ENCODE measurements around the gene KIF26B. TPM values are rescaled to one million over a fixed set of nuclear protein-coding genes. Genes with fewer than 3 reads are reported as not detected.

Gene KIF26B
- polyA plus RNA-seq, 1 donor (not counting 4 experiments of a cell fraction or from before 2014, with no cell fraction given), result 0.58 TPM

DNA sequence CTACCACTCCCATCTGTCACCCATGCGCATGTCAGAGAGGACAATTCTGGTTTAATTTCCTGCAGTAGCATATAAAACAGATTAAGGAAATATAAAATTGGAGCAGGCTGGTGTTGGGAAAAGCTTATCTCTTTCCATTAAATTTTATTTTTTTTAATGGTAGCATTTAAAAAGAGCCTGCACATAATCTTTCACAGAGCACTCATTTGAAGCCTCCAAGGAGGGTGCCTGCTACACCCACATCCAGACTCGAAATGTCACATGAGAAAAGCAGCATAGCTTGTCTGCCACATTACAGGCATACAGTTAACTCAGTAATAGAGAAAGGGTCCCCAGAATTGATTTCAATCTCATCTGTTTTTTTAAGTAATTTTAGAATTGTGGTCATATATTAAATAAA, 599.0 kb downstream of the KIF26B start:
- H3K9me1 ChIP-seq (ENCODE audit: control insufficient read depth, extremely low read depth, insufficient read depth, low read length), result no peaks in the 10 kb centered on the region
- no peaks in the 10 kb centered on the region for H3K79me2 ChIP-seq (ENCODE audit: control insufficient read depth, insufficient read depth, low read length)
- no peaks in the 10 kb centered on the region for H3K9me3 ChIP-seq (ENCODE audit: control insufficient read depth, low read depth, low read length)
- no peak overlapping the region for H3K4me2 ChIP-seq (ENCODE audit: control insufficient read depth, extremely low read depth, insufficient read depth, low read depth, low read length)
- TF ChIP-seq CTCF (optimal IDR thresholded peaks at IDR 0.05 in 1 of 3, IDR thresholded peaks at IDR 0.05 in 1 of 3, conservative IDR thresholded peaks at IDR 0.05 in 1 of 3; ENCODE audit: extremely low read depth in 1 of 3, insufficient read depth in 2 of 3, low read length in 3 of 3) (no peak), EZH2 (IDR thresholded peaks at IDR 0.05; ENCODE audit: low read length) (no peak)
- H3K4me3 ChIP-seq (ENCODE audit: control insufficient read depth in 2 of 3, extremely low read depth in 1 of 3, insufficient read depth in 2 of 3, low read depth in 1 of 3, low read length in 3 of 3), result no peak overlapping the region
- FAIRE-seq, result no peak
- no peaks in the 10 kb centered on the region for H4K20me1 ChIP-seq (ENCODE audit: control insufficient read depth, extremely low read depth, insufficient read depth, low read length)
- H3K36me3 ChIP-seq (ENCODE audit: control insufficient read depth in 2 of 2, extremely low read depth in 1 of 2, insufficient read depth in 2 of 2, low read length in 2 of 2), result no peaks in the 10 kb centered on the region
- H3K27ac ChIP-seq (ENCODE audit: control insufficient read depth, insufficient read depth, low read length), result no peak overlapping the region
- DNase-seq (ENCODE audit: low read depth, low spot score), result no peak
- H3K4me1 ChIP-seq (ENCODE audit: control insufficient read depth, extremely low read depth, insufficient read depth, low read length), result no peaks in the 10 kb centered on the region
- H3K27me3 ChIP-seq (ENCODE audit: control insufficient read depth, extremely low read depth, insufficient read depth, low read length), result no peaks in the 10 kb centered on the region
- dilution Hi-C loops (cut with MboI; ENCODE audit: extremely low pct_ligation_motif_present, low sequenced_read_pairs), result no loop called here
- H3K9ac ChIP-seq (ENCODE audit: control insufficient read depth, extremely low read depth, insufficient read depth, low read length), result no peak overlapping the region
- H2AFZ ChIP-seq (ENCODE audit: control insufficient read depth, low read length), result no peak overlapping the region

- H3K4me2 ChIP-seq (ENCODE audit: control insufficient read depth, extremely low read depth, insufficient read depth, low read depth, low read length), result no peak overlapping the region
- no peaks in the 10 kb centered on the region for H3K27me3 ChIP-seq (ENCODE audit: control insufficient read depth, extremely low read depth, insufficient read depth, low read length)
- no peaks in the 10 kb centered on the region for H4K20me1 ChIP-seq (ENCODE audit: control insufficient read depth, extremely low read depth, insufficient read depth, low read length)
- no peaks in the 10 kb centered on the region for H3K36me3 ChIP-seq (ENCODE audit: control insufficient read depth in 2 of 2, extremely low read depth in 1 of 2, insufficient read depth in 2 of 2, low read length in 2 of 2)
- FAIRE-seq (no peak), DNase-seq (ENCODE audit: low read depth, low spot score) (no peak)
- no peaks in the 10 kb centered on the region for H3K4me1 ChIP-seq (ENCODE audit: control insufficient read depth, extremely low read depth, insufficient read depth, low read length)
- no peaks in the 10 kb centered on the region for H3K9me3 ChIP-seq (ENCODE audit: control insufficient read depth, low read depth, low read length)
- H3K4me3 ChIP-seq (ENCODE audit: control insufficient read depth in 2 of 3, extremely low read depth in 1 of 3, insufficient read depth in 2 of 3, low read depth in 1 of 3, low read length in 3 of 3), result no peak overlapping the region
- H3K79me2 ChIP-seq (ENCODE audit: control insufficient read depth, insufficient read depth, low read length), result no peaks in the 10 kb centered on the region
- no peak overlapping the region for H3K27ac ChIP-seq (ENCODE audit: control insufficient read depth, insufficient read depth, low read length)
- TF ChIP-seq EZH2 (IDR thresholded peaks at IDR 0.05; ENCODE audit: low read length) (no peak), CTCF (optimal IDR thresholded peaks at IDR 0.05 in 1 of 3, IDR thresholded peaks at IDR 0.05 in 1 of 3, conservative IDR thresholded peaks at IDR 0.05 in 1 of 3; ENCODE audit: extremely low read depth in 1 of 3, insufficient read depth in 2 of 3, low read length in 3 of 3) (no peak)
- H3K9me1 ChIP-seq (ENCODE audit: control insufficient read depth, extremely low read depth, insufficient read depth, low read length), result no peaks in the 10 kb centered on the region
- dilution Hi-C loops (cut with MboI; ENCODE audit: extremely low pct_ligation_motif_present, low sequenced_read_pairs), result no loop called here
- H2AFZ ChIP-seq (ENCODE audit: control insufficient read depth, low read length), result no peak overlapping the region
- H3K9ac ChIP-seq (ENCODE audit: control insufficient read depth, extremely low read depth, insufficient read depth, low read length), result no peak overlapping the region
Observed at GRCh38 chr1:245754463-245754961, 599.7 kb downstream of the KIF26B start.

Small RNAs within 50 kb of the gene (small RNA-seq; reads per million reads assigned to genes)
- 0 reads per million in 3 experiments for gene DNAJC19P8 (ENCODE audit: insufficient read length in 3 of 3, low read depth in 3 of 3, low replicate concordance in 1 of 3)
- 0 to 0.25 (median 0) reads per million in 3 experiments for gene RNU1-132P (ENCODE audit: insufficient read length in 3 of 3, low read depth in 3 of 3, low replicate concordance in 1 of 3)
